Stimulated activated CD8-positive, alpha-beta memory T cell treated with anti-CD3 and anti-CD28 coated beads, Interleukin-15, amount 100 ng/mL, for 48 hours (primary cell): ENCODE results near the gene VPS45.
"Not testable (repeated sequence)": the region's sequence is repeated elsewhere in the genome, so short reads cannot be mapped to it uniquely, and the experiment has no call there.

Experiments
- DNase-seq, 2 donors: peaks; one replicate each; pipeline ENCODE4 v3.0.0-alpha.2; 2020; ENCODE audit warnings: low read depth in 2 of 2

VPS45 gene, protein sequence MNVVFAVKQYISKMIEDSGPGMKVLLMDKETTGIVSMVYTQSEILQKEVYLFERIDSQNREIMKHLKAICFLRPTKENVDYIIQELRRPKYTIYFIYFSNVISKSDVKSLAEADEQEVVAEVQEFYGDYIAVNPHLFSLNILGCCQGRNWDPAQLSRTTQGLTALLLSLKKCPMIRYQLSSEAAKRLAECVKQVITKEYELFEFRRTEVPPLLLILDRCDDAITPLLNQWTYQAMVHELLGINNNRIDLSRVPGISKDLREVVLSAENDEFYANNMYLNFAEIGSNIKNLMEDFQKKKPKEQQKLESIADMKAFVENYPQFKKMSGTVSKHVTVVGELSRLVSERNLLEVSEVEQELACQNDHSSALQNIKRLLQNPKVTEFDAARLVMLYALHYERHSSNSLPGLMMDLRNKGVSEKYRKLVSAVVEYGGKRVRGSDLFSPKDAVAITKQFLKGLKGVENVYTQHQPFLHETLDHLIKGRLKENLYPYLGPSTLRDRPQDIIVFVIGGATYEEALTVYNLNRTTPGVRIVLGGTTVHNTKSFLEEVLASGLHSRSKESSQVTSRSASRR

GRCh38 chr1:150067184-150068108, at the start of gene VPS45:
VPS45 (plus strand) TSS chr1:150067776; CDS start chr1:150067858, 82 bp downstream.
- peak; percentile 85 for DNase-seq

DNA sequence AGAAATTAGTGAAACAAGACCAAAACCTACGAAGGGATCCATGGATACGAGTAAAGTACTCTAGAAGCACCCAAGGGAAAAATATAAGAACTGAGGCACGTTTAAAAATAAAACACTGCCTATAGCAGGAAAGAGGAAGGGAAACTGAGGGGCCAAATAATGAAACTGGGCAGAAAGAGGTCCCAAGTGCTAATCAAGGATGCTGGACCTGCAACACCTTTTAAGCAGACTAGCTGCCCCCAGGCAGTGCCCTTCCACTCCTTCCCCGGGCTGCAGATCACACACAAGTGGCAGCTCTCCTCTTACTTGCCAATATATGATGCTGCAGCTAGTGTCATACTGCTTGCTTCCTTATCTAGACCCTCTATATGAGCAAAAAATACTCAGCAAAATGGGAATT, 49.4 kb upstream of the VPS45 start:
- no peak for DNase-seq

DNA sequence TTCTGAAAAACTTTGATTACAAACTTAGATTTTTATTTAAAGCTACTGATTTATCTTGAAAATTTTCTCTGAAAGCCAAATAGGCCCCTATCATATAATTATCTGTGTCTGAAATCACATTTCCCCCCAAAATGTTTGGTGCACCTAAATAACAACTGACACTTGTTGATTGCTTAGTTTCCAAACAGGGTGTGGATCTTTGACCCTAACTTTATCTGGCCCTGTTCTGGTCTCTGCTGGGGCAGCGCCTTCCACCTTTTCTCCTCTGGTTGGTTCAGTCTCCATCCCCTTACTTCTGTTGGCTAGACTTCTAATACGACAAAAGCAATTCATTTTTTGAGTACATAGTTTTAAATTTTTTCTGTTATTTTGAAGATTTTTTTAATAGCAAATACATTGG, 46.9 kb upstream of the VPS45 start:
- no peak for DNase-seq

- DNase-seq, result no peak
These were observed 46.3 kb upstream of the VPS45 start for GRCh38 chr1:150021191-150021694.

DNA sequence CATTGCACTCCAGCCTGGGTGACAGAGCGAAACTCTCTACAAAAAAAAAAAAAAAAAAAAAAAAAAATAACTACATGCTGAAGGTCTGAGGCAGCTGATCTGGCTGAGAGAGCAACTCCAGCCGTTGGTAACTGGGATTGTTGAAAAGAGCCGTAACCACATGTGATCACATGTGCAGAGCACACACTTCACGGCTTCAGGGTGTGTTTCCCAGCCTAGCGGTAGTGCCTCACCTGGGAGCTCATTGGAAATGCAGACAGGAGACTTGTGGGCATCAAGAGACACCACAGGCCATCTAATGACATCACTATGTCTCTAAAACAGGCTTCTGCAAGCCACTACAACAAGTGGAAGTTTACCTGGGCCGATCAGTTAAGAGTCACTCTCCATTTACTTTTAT, 45.2 kb upstream of the VPS45 start:
- no peak for DNase-seq

- DNase-seq, result no peak
These were observed 43.4 kb upstream of the VPS45 start for GRCh38 chr1:150024156-150024555.

- DNase-seq, result no peak
These were observed 39.3 kb upstream of the VPS45 start for GRCh38 chr1:150028322-150028721.

GRCh38 chr1:150034336-150034735, 33.2 kb upstream of the VPS45 start:
- DNase-seq, result no peak

DNA sequence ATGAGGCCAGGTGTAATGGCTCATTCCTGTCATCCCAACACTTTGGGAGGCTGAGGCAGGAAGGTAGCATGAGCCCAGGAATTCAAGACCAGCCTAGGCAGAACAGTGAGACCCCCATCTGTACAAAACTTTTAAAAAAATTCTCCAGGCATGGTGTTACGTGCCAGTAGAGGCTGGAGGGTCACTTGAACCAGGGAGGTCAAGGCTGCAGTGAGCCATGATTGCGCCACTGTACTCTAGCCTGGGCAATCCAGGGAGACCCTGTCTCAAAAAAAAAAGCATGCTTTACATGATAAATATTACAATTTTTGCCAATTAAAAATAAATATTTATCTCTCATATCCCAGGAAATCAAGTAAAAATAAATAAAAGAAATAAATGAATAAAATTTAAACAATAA, 17.6 kb upstream of the VPS45 start:
- no peak for DNase-seq

DNA sequence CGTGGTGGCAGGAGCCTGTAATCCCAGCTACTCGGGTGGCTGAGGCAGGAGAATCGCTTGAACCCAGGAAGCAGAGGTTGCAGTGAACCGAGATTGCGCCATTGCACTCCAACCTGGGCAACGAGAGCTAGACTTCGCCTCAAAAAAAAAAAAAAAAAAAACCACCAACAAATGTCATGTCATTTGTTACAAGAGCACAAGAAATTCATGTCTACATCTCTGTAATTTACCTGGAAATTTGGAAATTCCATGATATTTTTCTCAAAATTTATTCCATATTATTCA, 16.5 kb upstream of the VPS45 start:
- DNase-seq, result no peak

GRCh38 chr1:150051905-150052412, 15.6 kb upstream of the VPS45 start:
- not testable (repeated sequence) for DNase-seq

GRCh38 chr1:150053926-150054325, 13.7 kb upstream of the VPS45 start:
- no peak for DNase-seq

DNA sequence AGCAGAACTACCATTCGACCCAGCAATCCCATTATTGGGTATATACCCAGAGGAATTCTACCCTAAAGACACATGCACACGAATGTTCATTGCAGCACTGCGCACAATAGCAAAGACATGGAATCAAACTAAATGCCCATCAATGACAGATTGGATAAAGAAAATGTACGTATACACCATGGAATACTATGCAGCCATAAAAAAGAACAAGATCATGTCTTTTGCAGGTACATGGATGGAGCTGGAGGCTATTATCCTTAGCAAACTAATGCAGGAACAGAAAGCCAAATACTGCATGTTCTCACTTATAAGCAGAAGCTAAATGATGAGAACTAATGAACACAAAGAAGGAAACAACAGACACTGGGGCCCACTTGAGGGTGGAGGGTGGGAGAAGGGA, 12.1 kb upstream of the VPS45 start:
- not testable (repeated sequence) for DNase-seq

GRCh38 chr1:150056407-150056806, 11.2 kb upstream of the VPS45 start:
- no peak for DNase-seq

GRCh38 chr1:150060260-150060659, 7.3 kb upstream of the VPS45 start:
- DNase-seq, result no peak

GRCh38 chr1:150061632-150062101, 5.9 kb upstream of the VPS45 start:
- DNase-seq, result no peak

GRCh38 chr1:150062113-150062512, 5.5 kb upstream of the VPS45 start:
- DNase-seq, result no peak

- no peak for DNase-seq
These were observed 2.2 kb upstream of the VPS45 start for GRCh38 chr1:150065184-150065871.

DNA sequence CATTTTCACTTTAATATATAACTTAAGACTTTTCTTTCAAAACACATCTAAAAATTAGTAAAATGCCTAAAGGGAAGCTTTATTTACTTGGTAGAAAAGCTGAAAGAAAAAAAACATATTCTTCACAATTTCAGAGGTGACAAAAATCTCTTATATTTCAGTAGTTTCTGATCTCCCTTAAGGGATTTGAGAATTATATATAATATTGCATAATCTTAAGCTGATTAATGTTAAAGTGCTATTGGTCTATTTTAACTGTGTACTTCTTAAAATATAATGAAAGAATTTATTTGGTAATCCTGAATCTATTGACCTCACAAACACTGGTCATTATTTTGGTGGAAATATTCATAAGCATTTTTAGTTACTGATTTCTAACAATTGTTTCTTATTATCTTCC, 1.2 kb upstream of the VPS45 start:
- no peak for DNase-seq

GRCh38 chr1:150066838-150067183, 765 bp upstream of the VPS45 start:
- DNase-seq, result peak; percentile 29 to 36

- DNase-seq, result no peak
These were observed 496 bp downstream of the VPS45 start for GRCh38 chr1:150068109-150068435.

DNA sequence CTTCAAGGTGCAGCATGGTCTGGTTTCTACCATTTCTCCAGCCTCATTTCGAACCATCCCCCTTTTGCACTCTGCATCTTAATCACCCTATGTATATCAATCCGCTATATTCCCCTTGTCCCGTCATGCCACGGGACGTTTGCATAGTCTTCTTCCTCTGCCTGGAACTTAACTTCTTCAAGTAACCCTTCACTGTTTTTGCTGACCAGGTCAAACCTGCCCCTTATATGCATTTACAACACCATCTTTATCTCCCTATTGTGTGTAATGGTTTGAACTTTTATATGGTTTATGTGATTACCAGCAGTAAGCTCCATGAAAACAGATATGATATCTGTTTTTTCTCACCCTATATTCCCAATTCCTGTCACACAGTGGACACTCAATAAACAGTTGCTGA, 2.3 kb downstream of the VPS45 start:
- DNase-seq, result no peak
